ENCODE data around the gene TAOK3. TPM values are rescaled to one million over a fixed set of nuclear protein-coding genes. Genes with fewer than 3 reads are reported as not detected.

The TAOK3 gene
- polyA plus RNA-seq, 1 donor: 33.6 TPM

Other genes with a start within 250 kb of the TAOK3 start
- 263 TPM for gene PEBP1, start 236.8 kb downstream of the TAOK3 start, polyA plus RNA-seq (ENCODE audit: insufficient read length)
- gene SUDS3, start 3.6 kb upstream of the TAOK3 start, polyA plus RNA-seq (ENCODE audit: insufficient read length): 60.3 TPM

Data from left kidney (tissue), 1 donor.